ENCODE measurements around the gene CTCF. TPM values are rescaled to one million over a fixed set of nuclear protein-coding genes. Genes with fewer than 3 reads are reported as not detected.

CTCF gene
- total RNA-seq, 1 experiment from 2014 or later: 30.3 TPM

GRCh38 chr16:67674851-67675578, 112.7 kb downstream of the CTCF start:
- no peak overlapping the region for H3K9ac ChIP-seq (ENCODE audit: low read length)
- intact Hi-C loops (cut with micrococcal nuclease): no loop called here
- H3K27ac ChIP-seq (ENCODE audit: low read length): no peak overlapping the region
- POLR2A ChIA-PET (ENCODE audit: unreplicated experiment): no interaction called here
- BruUV-seq (replicated peaks): no TSS peak
- no peaks in the 10 kb centered on the region for H3K27me3 ChIP-seq (ENCODE audit: low read length)
- no peak for DNase-seq
- no peak overlapping the region for H3K4me2 ChIP-seq (ENCODE audit: low read length)
- H3K79me2 ChIP-seq (ENCODE audit: low read length): no peaks in the 10 kb centered on the region
- no peak for TF ChIP-seq CTCF (conservative IDR thresholded peaks at IDR 0.05; ENCODE audit: low read depth, low read length)
- TF ChIP-seq EZH2phosphoT487 (IDR thresholded peaks at IDR 0.05; ENCODE audit: borderline replicate concordance, low read length): no peak
- TF ChIP-seq EZH2 (IDR thresholded peaks at IDR 0.05; ENCODE audit: low read length, unreplicated experiment): no peak
- H3K4me3 ChIP-seq (ENCODE audit: low read length): no peak overlapping the region
- no peaks in the 10 kb centered on the region for H3K9me2 ChIP-seq (replicated peaks; ENCODE audit: low read length)
- no peaks in the 10 kb centered on the region for H4K20me1 ChIP-seq (ENCODE audit: low read length)
- H2AFZ ChIP-seq (ENCODE audit: low read length): no peak overlapping the region
- no peaks in the 10 kb centered on the region for H3K36me3 ChIP-seq (ENCODE audit: low read depth, low read length)
- H3K9me3 ChIP-seq (ENCODE audit: low read length): no peaks in the 10 kb centered on the region
- peaks cover 5% of the 10 kb centered on the region for H3K4me1 ChIP-seq (ENCODE audit: insufficient read depth, low read length)
- no peak for ATAC-seq
- H3F3A ChIP-seq (ENCODE audit: low read length, unreplicated experiment): no peaks in the 10 kb centered on the region
- CTCF ChIA-PET: interaction anchor here (0.5 kb wide), 1 partner anchor 175 kb away, joined by 5 read pairs; no protein-coding TSS in a partner anchor

GRCh38 chr16:67675579-67675935, 113.2 kb downstream of the CTCF start:
- Histone ChIP-seq H3K9ac (ENCODE audit: low read length) (no peak overlapping the region), H3K4me3 (ENCODE audit: low read length) (no peak overlapping the region), H3K36me3 (ENCODE audit: low read depth, low read length) (no peaks in the 10 kb centered on the region), H3K4me2 (ENCODE audit: low read length) (no peak overlapping the region), H3K27ac (ENCODE audit: low read length) (no peak overlapping the region), H3K9me3 (ENCODE audit: low read length) (no peaks in the 10 kb centered on the region), H3K79me2 (ENCODE audit: low read length) (no peaks in the 10 kb centered on the region), H3K4me1 (ENCODE audit: insufficient read depth, low read length) (peaks cover 5% of the 10 kb centered on the region), H3F3A (ENCODE audit: low read length, unreplicated experiment) (no peaks in the 10 kb centered on the region), H3K9me2 (replicated peaks; ENCODE audit: low read length) (no peaks in the 10 kb centered on the region), H2AFZ (ENCODE audit: low read length) (no peak overlapping the region), H4K20me1 (ENCODE audit: low read length) (no peaks in the 10 kb centered on the region), H3K27me3 (ENCODE audit: low read length) (no peaks in the 10 kb centered on the region)
- no peak for ATAC-seq
- intact Hi-C loops (cut with micrococcal nuclease): no loop called here
- BruUV-seq (replicated peaks): no TSS peak
- ChIA-PET CTCF (no interaction called here), POLR2A (ENCODE audit: unreplicated experiment) (no interaction called here)
- TF ChIP-seq EZH2 (IDR thresholded peaks at IDR 0.05; ENCODE audit: low read length, unreplicated experiment): no peak
- no peak for TF ChIP-seq CTCF (conservative IDR thresholded peaks at IDR 0.05; ENCODE audit: low read depth, low read length)
- no peak for TF ChIP-seq EZH2phosphoT487 (IDR thresholded peaks at IDR 0.05; ENCODE audit: borderline replicate concordance, low read length)
- DNase-seq: no peak

GRCh38 chr16:67675999-67676398, 113.7 kb downstream of the CTCF start:
- no TSS peak for BruUV-seq (replicated peaks)
- no peak for TF ChIP-seq EZH2 (IDR thresholded peaks at IDR 0.05; ENCODE audit: low read length, unreplicated experiment)
- TF ChIP-seq CTCF (conservative IDR thresholded peaks at IDR 0.05; ENCODE audit: low read depth, low read length): no peak
- TF ChIP-seq EZH2phosphoT487 (IDR thresholded peaks at IDR 0.05; ENCODE audit: borderline replicate concordance, low read length): no peak
- ChIA-PET POLR2A (ENCODE audit: unreplicated experiment) (no interaction called here), CTCF (no interaction called here)
- Histone ChIP-seq H3K27ac (ENCODE audit: low read length) (peak overlapping the region; percentile 37; the same call in 1 of the 2 replicates), H3K4me1 (ENCODE audit: insufficient read depth, low read length) (peaks cover 5% of the 10 kb centered on the region), H3K79me2 (ENCODE audit: low read length) (no peaks in the 10 kb centered on the region), H3K9me2 (replicated peaks; ENCODE audit: low read length) (no peaks in the 10 kb centered on the region), H3K4me3 (ENCODE audit: low read length) (no peak overlapping the region), H3F3A (ENCODE audit: low read length, unreplicated experiment) (no peaks in the 10 kb centered on the region), H3K36me3 (ENCODE audit: low read depth, low read length) (no peaks in the 10 kb centered on the region), H3K9me3 (ENCODE audit: low read length) (no peaks in the 10 kb centered on the region), H4K20me1 (ENCODE audit: low read length) (no peaks in the 10 kb centered on the region), H3K9ac (ENCODE audit: low read length) (no peak overlapping the region), H2AFZ (ENCODE audit: low read length) (no peak overlapping the region), H3K27me3 (ENCODE audit: low read length) (no peaks in the 10 kb centered on the region), H3K4me2 (ENCODE audit: low read length) (no peak overlapping the region)
- ATAC-seq (no peak), DNase-seq (no peak)
- intact Hi-C loops (cut with micrococcal nuclease): no loop called here
